ENCODE results near the gene DAO. TPM values are rescaled to one million over a fixed set of nuclear protein-coding genes. Genes with fewer than 3 reads are reported as not detected.

Gene DAO
- not detected in 2 replicates for total RNA-seq
- long read RNA-seq, result 0 reads

GRCh38 chr12:108879615-108880254, at the start of gene DAO:
DAO (plus strand) TSS chr12:108880092; CDS start chr12:108885007, 4,915 bp downstream.
- no peak for DNase-seq (ENCODE audit: low read depth, low spot score)
- Mint-ChIP-seq H3K36me3 (ENCODE audit: low read depth) (no peaks in the 10 kb centered on the region), H3K4me1 (no peaks in the 10 kb centered on the region), H3K27me3 (ENCODE audit: low read depth) (no peaks in the 10 kb centered on the region), H3K27ac (ENCODE audit: unreplicated experiment) (no peak within 1 kb of the TSS), H3K4me3 (no peak within 1 kb of the TSS), H3K9me3 (no peaks in the 10 kb centered on the region)
- TF ChIP-seq CTCF (conservative IDR thresholded peaks at IDR 0.05), result no peak

GRCh38 chr12:108831309-108831991, 48.4 kb upstream of the DAO start:
- Mint-ChIP-seq H3K4me1 (peaks cover 60% of the 10 kb centered on the region), H3K27me3 (ENCODE audit: low read depth) (no peaks in the 10 kb centered on the region), H3K36me3 (ENCODE audit: low read depth) (peaks cover 18% of the 10 kb centered on the region), H3K9me3 (no peaks in the 10 kb centered on the region), H3K27ac (ENCODE audit: unreplicated experiment) (peak overlapping the region; percentile 88), H3K4me3 (no peak overlapping the region)
- no peak for DNase-seq (ENCODE audit: low read depth, low spot score)
- TF ChIP-seq CTCF (conservative IDR thresholded peaks at IDR 0.05), result no peak

GRCh38 chr12:108832208-108832607, 47.7 kb upstream of the DAO start:
- no peaks in the 10 kb centered on the region for H3K9me3 Mint-ChIP-seq
- H3K4me1 Mint-ChIP-seq, result peaks cover 57% of the 10 kb centered on the region
- H3K4me3 Mint-ChIP-seq, result no peak overlapping the region
- no peak for TF ChIP-seq CTCF (conservative IDR thresholded peaks at IDR 0.05)
- no peaks in the 10 kb centered on the region for H3K27me3 Mint-ChIP-seq (ENCODE audit: low read depth)
- no peak for DNase-seq (ENCODE audit: low read depth, low spot score)
- no peak overlapping the region for H3K27ac Mint-ChIP-seq (ENCODE audit: unreplicated experiment)
- H3K36me3 Mint-ChIP-seq (ENCODE audit: low read depth), result peaks cover 20% of the 10 kb centered on the region

- peaks cover 54% of the 10 kb centered on the region for H3K4me1 Mint-ChIP-seq
- H3K36me3 Mint-ChIP-seq (ENCODE audit: low read depth), result peaks cover 22% of the 10 kb centered on the region
- no peaks in the 10 kb centered on the region for H3K9me3 Mint-ChIP-seq
- no peak for TF ChIP-seq CTCF (conservative IDR thresholded peaks at IDR 0.05)
- H3K27me3 Mint-ChIP-seq (ENCODE audit: low read depth), result no peaks in the 10 kb centered on the region
- DNase-seq (ENCODE audit: low read depth, low spot score), result no peak
- H3K27ac Mint-ChIP-seq (ENCODE audit: unreplicated experiment), result peak overlapping the region; percentile 87
- H3K4me3 Mint-ChIP-seq, result no peak overlapping the region
These were observed 47.0 kb upstream of the DAO start for GRCh38 chr12:108832730-108833354.

- no peaks in the 10 kb centered on the region for H3K27me3 Mint-ChIP-seq (ENCODE audit: low read depth)
- TF ChIP-seq CTCF (conservative IDR thresholded peaks at IDR 0.05), result no peak
- H3K27ac Mint-ChIP-seq (ENCODE audit: unreplicated experiment), result peak overlapping the region; percentile 87
- no peak for DNase-seq (ENCODE audit: low read depth, low spot score)
- peaks cover 54% of the 10 kb centered on the region for H3K4me1 Mint-ChIP-seq
- peaks cover 26% of the 10 kb centered on the region for H3K36me3 Mint-ChIP-seq (ENCODE audit: low read depth)
- no peaks in the 10 kb centered on the region for H3K9me3 Mint-ChIP-seq
- H3K4me3 Mint-ChIP-seq, result no peak overlapping the region
These were observed 46.5 kb upstream of the DAO start for GRCh38 chr12:108833355-108833733.
